H9 (cell line): Measurements from ENCODE around the gene VPS51. TPM values are rescaled to one million over a fixed set of nuclear protein-coding genes. Genes with fewer than 3 reads are reported as not detected.

Experiments
- DNase-seq: peaks from one replicate; pipeline ENCODE4 v3.0.0-alpha.2; 2017
- H2AFZ ChIP-seq: one replicate; pipeline ENCODE4 v1.6.1; 2013; ENCODE audit warnings: mild to moderate bottlenecking, low read length, control low read depth, moderate library complexity
- H2AK5ac ChIP-seq: 2 replicates; pipeline ENCODE4 v1.6.1; 2013; ENCODE audit warnings: low read length, control low read depth, mixed read lengths; ENCODE audit not compliant: insufficient read length
- H2BK120ac ChIP-seq: one replicate; pipeline ENCODE4 v1.6.1; 2013; ENCODE audit warnings: low read depth, mild to moderate bottlenecking, low read length, control low read depth, inconsistent platforms; ENCODE audit not compliant: poor library complexity, severe bottlenecking
- H2BK12ac ChIP-seq: 2 replicates; pipeline ENCODE4 v1.6.1; 2013; ENCODE audit warnings: low read length, control low read depth, mixed read lengths, low read depth; ENCODE audit not compliant: insufficient read length
- H2BK15ac ChIP-seq: 2 replicates; pipeline ENCODE4 v1.6.1; 2013; ENCODE audit warnings: low read depth, low read length, control low read depth
- H2BK20ac ChIP-seq: one replicate; pipeline ENCODE4 v1.6.1; 2013; ENCODE audit warnings: low read depth, mild to moderate bottlenecking, low read length, control low read depth, inconsistent platforms; ENCODE audit not compliant: poor library complexity, severe bottlenecking
- H2BK5ac ChIP-seq: 2 replicates; pipeline ENCODE4 v1.6.1; 2013; ENCODE audit warnings: low read length, control low read depth, mixed read lengths; ENCODE audit not compliant: insufficient read length
- H3K14ac ChIP-seq: 2 replicates; pipeline ENCODE4 v1.6.1; 2013; ENCODE audit warnings: low read length, control low read depth; ENCODE audit not compliant: insufficient read depth
- H3K18ac ChIP-seq: 2 replicates; pipeline ENCODE4 v1.6.1; 2013; ENCODE audit warnings: low read depth, mild to moderate bottlenecking, mixed read lengths, low read length, control low read depth; ENCODE audit not compliant: insufficient read length
- H3K23ac ChIP-seq: 2 replicates; pipeline ENCODE4 v1.6.1; 2013; ENCODE audit warnings: low read length, control low read depth, mixed read lengths, low read depth; ENCODE audit not compliant: insufficient read length
- H3K23me2 ChIP-seq: 2 replicates; pipeline ENCODE4 v1.6.1; 2013; ENCODE audit warnings: low read depth, mild to moderate bottlenecking, mixed read lengths, low read length, control low read depth; ENCODE audit not compliant: insufficient read length, poor library complexity, severe bottlenecking
- H3K27ac ChIP-seq: 2 replicates; pipeline ENCODE4 v1.5.1; 2013; ENCODE audit warnings: low read length, control low read depth, mixed read lengths, low read depth; ENCODE audit not compliant: insufficient read length
- H3K27me3 ChIP-seq: 2 replicates; pipeline ENCODE4 v1.6.1; 2013; ENCODE audit warnings: low read length, control low read depth, inconsistent platforms; ENCODE audit not compliant: insufficient read depth
- H3K4ac ChIP-seq: 2 replicates; pipeline ENCODE4 v1.6.1; 2013; ENCODE audit warnings: low read depth, mild to moderate bottlenecking, control low read depth, inconsistent platforms, low read length, moderate library complexity
- H3K4me1 ChIP-seq: 2 replicates; pipeline ENCODE4 v1.6.1; 2013; ENCODE audit warnings: low read length, control low read depth, inconsistent platforms; ENCODE audit not compliant: insufficient read depth
- H3K4me2 ChIP-seq: 2 replicates; pipeline ENCODE4 v1.6.1; 2013; ENCODE audit warnings: low read length, control low read depth, mixed read lengths; ENCODE audit not compliant: insufficient read length, insufficient read depth
- H3K56ac ChIP-seq: 2 replicates; pipeline ENCODE4 v1.6.1; 2013; ENCODE audit warnings: low read depth, mild to moderate bottlenecking, mixed read lengths, low read length, control low read depth; ENCODE audit not compliant: insufficient read length
- H3K79me1 ChIP-seq: 2 replicates; pipeline ENCODE4 v1.6.1; 2013; ENCODE audit warnings: low read depth, mild to moderate bottlenecking, moderate library complexity, low read length, control low read depth, inconsistent platforms; ENCODE audit not compliant: insufficient read depth, poor library complexity, severe bottlenecking
- H3K79me2 ChIP-seq: 2 replicates; pipeline ENCODE4 v1.6.1; 2013; ENCODE audit warnings: low read length, control low read depth, inconsistent platforms; ENCODE audit not compliant: insufficient read depth
- H3K9ac ChIP-seq: 2 replicates; pipeline ENCODE4 v1.6.1; 2013; ENCODE audit warnings: low read length, control low read depth, mixed read lengths; ENCODE audit not compliant: insufficient read length; ENCODE audit errors: extremely low read depth
- H3K9me3 ChIP-seq: one replicate; pipeline ENCODE4 v1.6.1; 2013; ENCODE audit warnings: low read depth, low read length, inconsistent platforms; ENCODE audit not compliant: control insufficient read depth
- H3T11ph ChIP-seq: one replicate; pipeline ENCODE4 v1.6.1; 2013; ENCODE audit warnings: mild to moderate bottlenecking, low read length, control low read depth, inconsistent platforms
- H4K20me1 ChIP-seq: one replicate; pipeline ENCODE4 v1.6.1; 2013; ENCODE audit not compliant: control insufficient read depth, insufficient read length, insufficient read depth
- H4K5ac ChIP-seq: 2 replicates; pipeline ENCODE4 v1.6.1; 2013; ENCODE audit warnings: low read depth, mild to moderate bottlenecking, mixed read lengths, low read length, control low read depth; ENCODE audit not compliant: insufficient read length
- H4K8ac ChIP-seq: replicated peaks from 2 replicates; pipeline ENCODE4 v1.6.1; 2013; ENCODE audit warnings: low read length, control low read depth, mixed read lengths, low read depth; ENCODE audit not compliant: insufficient read length
- H4K91ac ChIP-seq: 2 replicates; pipeline ENCODE4 v1.6.1; 2013; ENCODE audit warnings: low read depth, mild to moderate bottlenecking, moderate library complexity, mixed read lengths, low read length, control low read depth; ENCODE audit not compliant: insufficient read length
- H3K27ac Mint-ChIP-seq, 3 experiments: 2 replicates in 2 of 3; 3 replicates in 1 of 3; pipeline ENCODE4 v1.8.0; 2020 to 2021; ENCODE audit warnings: mixed read lengths in 3 of 3, mild to moderate bottlenecking in 1 of 3, moderate library complexity in 1 of 3
- H3K27me3 Mint-ChIP-seq: 2 replicates; pipeline ENCODE4 v1.8.0; 2021; ENCODE audit warnings: low read depth, mild to moderate bottlenecking, moderate library complexity, mixed read lengths
- H3K36me3 Mint-ChIP-seq, 3 experiments: 2 replicates in 2 of 3; 3 replicates in 1 of 3; pipeline ENCODE4 v1.8.0; 2020 to 2021; ENCODE audit warnings: low read depth in 3 of 3, mixed read lengths in 3 of 3; ENCODE audit not compliant: insufficient read depth in 1 of 3
- H3K4me1 Mint-ChIP-seq, 2 experiments: 2 replicates each; pipeline ENCODE4 v1.8.0; 2020; ENCODE audit warnings: mixed read lengths in 2 of 2
- H3K4me3 Mint-ChIP-seq, 2 experiments: 2 replicates in 1 of 2; 3 replicates in 1 of 2; pipeline ENCODE4 v1.8.0; 2020 to 2021; ENCODE audit warnings: mild to moderate bottlenecking in 2 of 2, mixed read lengths in 2 of 2, moderate library complexity in 1 of 2
- H3K9me3 Mint-ChIP-seq, 2 experiments: 2 replicates in 1 of 2; 3 replicates in 1 of 2; pipeline ENCODE4 v1.8.0; 2020; ENCODE audit warnings: mild to moderate bottlenecking in 2 of 2, mixed read lengths in 2 of 2, moderate library complexity in 1 of 2
- CTCF ChIP-seq: fragments of 200-600 bp; sonication (generic); conservative IDR thresholded peaks from 3 replicates; pipeline ENCODE4 v1.8.0; 2021; ENCODE audit warnings: antibody characterized with exemption, mild to moderate bottlenecking
- WGBS: extraction: QIAGEN DNeasy Blood & Tissue Kit; methylation state at CpG from one replicate; pipeline ENCODE4 v1.1.7; 2013; ENCODE audit warnings: missing lambda C conversion rate, low lambda C conversion rate, mixed read lengths; ENCODE audit not compliant: insufficient read length; ENCODE audit errors: extremely low coverage; 5-methylcytosine and 5-hydroxymethylcytosine counted together
- total RNA-seq: library from RNA; stranded (reverse); gene quantifications from 2 replicates; pipeline ENCODE4 v1.2.1, GENCODE V29; 2021

Gene VPS51
- total RNA-seq, 1 experiment from 2014 or later: 94.7 TPM

GRCh38 chr11:65111744-65112545 lies 15.9 kb downstream of the VPS51 start, which contains the start of gene TM7SF2:
Gene TM7SF2 (plus strand): TSS chr11:65111872. CDS start chr11:65112016, 144 bp downstream.
- Histone ChIP-seq H3K79me2 (no peaks in the 10 kb centered on the region), H3K18ac (no peak within 1 kb of the TSS), H3K27ac (no peak within 1 kb of the TSS), H2AFZ (no peak within 1 kb of the TSS), H3K56ac (no peak within 1 kb of the TSS), H4K20me1 (no peaks in the 10 kb centered on the region), H3K14ac (peak within 1 kb of the TSS; percentile 58), H3K27me3 (no peaks in the 10 kb centered on the region), H3K4me2 (peak within 1 kb of the TSS; percentile 56), H2BK120ac (no peak within 1 kb of the TSS), H3K23ac (no peak within 1 kb of the TSS), H2BK12ac (no peak within 1 kb of the TSS), H4K8ac (no peak within 1 kb of the TSS), H3K79me1 (no peaks in the 10 kb centered on the region), H2AK5ac (no peak within 1 kb of the TSS), H4K5ac (no peak within 1 kb of the TSS), H3T11ph (no peak within 1 kb of the TSS), H3K23me2 (peaks cover 17% of the 10 kb centered on the region), H3K9me3 (no peaks in the 10 kb centered on the region), H3K4me1 (no peaks in the 10 kb centered on the region), H2BK20ac (no peak within 1 kb of the TSS), H3K9ac (peak within 1 kb of the TSS; percentile 53), H2BK5ac (no peak within 1 kb of the TSS), H3K4ac (no peak within 1 kb of the TSS), H2BK15ac (no peak within 1 kb of the TSS), H4K91ac (no peak within 1 kb of the TSS)
- no CpG with 5 or more reads among the region's 64 CpGs for WGBS
- peaks cover 2 to 28% (median 23%) of the 10 kb centered on the region in 3 experiments; a peak in 6 of 7 replicates for H3K36me3 Mint-ChIP-seq
- H3K27me3 Mint-ChIP-seq: peaks cover 1% of the 10 kb centered on the region; the same call in 1 of the 2 replicates
- H3K27ac Mint-ChIP-seq: peak within 1 kb of the TSS; percentile 89 to 96 (median 94); a peak in 6 of 7 replicates
- peaks cover 15 to 23% of the 10 kb centered on the region in 2 experiments for H3K4me1 Mint-ChIP-seq
- H3K4me3 Mint-ChIP-seq: peak within 1 kb of the TSS; percentile 82 to 99
- H3K9me3 Mint-ChIP-seq: no peaks in the 10 kb centered on the region
- peak; percentile 97 for DNase-seq
- no peak for TF ChIP-seq CTCF
